Suprapubic skin (tissue), 4 donors: ENCODE measurements around the gene CD1B. TPM values are rescaled to one million over a fixed set of nuclear protein-coding genes. Genes with fewer than 3 reads are reported as not detected.

Experiments used
- DNase-seq, 2 donors: peaks; one replicate each; pipeline ENCODE4 v3.0.0-alpha.2; 2019; ENCODE audit warnings: low spot score in 2 of 2
- H3K27ac ChIP-seq: fragments of 200-600 bp; sonication (generic); one replicate; pipeline ENCODE4 v1.5.1; 2019
- H3K27me3 ChIP-seq: fragments of 200-600 bp; sonication (generic); one replicate; pipeline ENCODE4 v1.5.1; 2019
- H3K36me3 ChIP-seq: fragments of 200-600 bp; sonication (generic); one replicate; pipeline ENCODE4 v1.5.1; 2019
- H3K4me1 ChIP-seq: fragments of 200-600 bp; sonication (generic); one replicate; pipeline ENCODE4 v1.5.1; 2019
- H3K4me3 ChIP-seq: fragments of 200-600 bp; sonication (generic); one replicate; pipeline ENCODE4 v1.5.1; 2019; ENCODE audit warnings: mild to moderate bottlenecking
- H3K9me3 ChIP-seq: fragments of 200-600 bp; sonication (generic); one replicate; pipeline ENCODE4 v1.5.1; 2019
- CTCF ChIP-seq, 2 donors: fragments of 200-600 bp in 1 of 2; fragments of 450-650 bp in 1 of 2; sonication (generic) in 1 of 2; IDR thresholded peaks; one replicate each; pipeline ENCODE4 v1.5.1; 2016 to 2019; ENCODE audit warnings: antibody characterized with exemption in 2 of 2, mild to moderate bottlenecking in 1 of 2, moderate library complexity in 1 of 2
- EP300 ChIP-seq: sonication (generic); formaldehyde crosslinking; IDR thresholded peaks from one replicate; pipeline ENCODE4 v1.6.1; 2017; ENCODE audit warnings: antibody characterized with exemption
- POLR2A ChIP-seq, 2 donors: fragments of 450-650 bp; IDR thresholded peaks; one replicate each; pipeline ENCODE4 v1.6.1; 2017; ENCODE audit warnings: antibody characterized with exemption in 2 of 2, mild to moderate bottlenecking in 2 of 2, moderate library complexity in 2 of 2
- POLR2AphosphoS5 ChIP-seq, 3 donors: sonication (generic); formaldehyde crosslinking; IDR thresholded peaks; one replicate each; pipeline ENCODE4 v1.6.1; 2017; ENCODE audit warnings: antibody characterized with exemption in 3 of 3
- WGBS: methylation state at CpG from one replicate; pipeline ENCODE4 v1.1.5; 2018; 5-methylcytosine and 5-hydroxymethylcytosine counted together
- total RNA-seq, 4 donors: library from RNA; depleted of rRNA; stranded (reverse); fragments of >200 nt; gene quantifications; one replicate each; pipeline ENCODE4 v1.1.0, GENCODE V29; 2016

The CD1B gene
- total RNA-seq, 4 donors from 2014 or later = not detected

GRCh38 chr1:158328426-158328825 lies 2.9 kb downstream of the CD1B start:
- H3K36me3 ChIP-seq = no peaks in the 10 kb centered on the region
- H3K9me3 ChIP-seq = peaks cover 2% of the 10 kb centered on the region
- no peak overlapping the region for H3K27ac ChIP-seq
- 85% methylated on average over 3 of the region's 3 CpGs for WGBS
- no peaks in the 10 kb centered on the region for H3K4me1 ChIP-seq
- no peak for TF ChIP-seq EP300
- TF ChIP-seq CTCF (IDR thresholded peaks at IDR 0.05) = no peak
- TF ChIP-seq POLR2AphosphoS5 (IDR thresholded peaks at IDR 0.05) = no peak
- no peak for TF ChIP-seq POLR2A (IDR thresholded peaks at IDR 0.05)
- DNase-seq = no peak
- H3K4me3 ChIP-seq = no peak overlapping the region
- H3K27me3 ChIP-seq = no peaks in the 10 kb centered on the region

- H3K27me3 ChIP-seq = no peaks in the 10 kb centered on the region
- DNase-seq = no peak
- H3K4me3 ChIP-seq = no peak overlapping the region
- no peak for TF ChIP-seq CTCF (IDR thresholded peaks at IDR 0.05)
- TF ChIP-seq POLR2A (IDR thresholded peaks at IDR 0.05) = no peak
- TF ChIP-seq EP300 = no peak
- no peak for TF ChIP-seq POLR2AphosphoS5 (IDR thresholded peaks at IDR 0.05)
- H3K9me3 ChIP-seq = peaks cover 4% of the 10 kb centered on the region
- no peak overlapping the region for H3K27ac ChIP-seq
- H3K36me3 ChIP-seq = no peaks in the 10 kb centered on the region
- no peaks in the 10 kb centered on the region for H3K4me1 ChIP-seq
Observed at GRCh38 chr1:158327481-158327880, 3.9 kb downstream of the CD1B start.

GRCh38 chr1:158324395-158324794 lies 6.9 kb downstream of the CD1B start:
- no peak overlapping the region for H3K4me3 ChIP-seq
- TF ChIP-seq CTCF (IDR thresholded peaks at IDR 0.05) = no peak
- TF ChIP-seq POLR2AphosphoS5 (IDR thresholded peaks at IDR 0.05) = no peak
- no peak for TF ChIP-seq POLR2A (IDR thresholded peaks at IDR 0.05)
- TF ChIP-seq EP300 = no peak
- 93% methylated on average over 4 of the region's 4 CpGs for WGBS

GRCh38 chr1:158323866-158324265 lies 7.5 kb downstream of the CD1B start:
- Histone ChIP-seq H3K27ac (no peak overlapping the region), H3K4me3 (no peak overlapping the region), H3K9me3 (peaks cover 4% of the 10 kb centered on the region), H3K36me3 (no peaks in the 10 kb centered on the region), H3K4me1 (no peaks in the 10 kb centered on the region), H3K27me3 (no peaks in the 10 kb centered on the region)
- 53% methylated on average over 1 of the region's 1 CpG for WGBS
- no peak for TF ChIP-seq POLR2A (IDR thresholded peaks at IDR 0.05)
- no peak for TF ChIP-seq EP300
- no peak for TF ChIP-seq CTCF (IDR thresholded peaks at IDR 0.05)
- no peak for TF ChIP-seq POLR2AphosphoS5 (IDR thresholded peaks at IDR 0.05)
- DNase-seq = no peak

More at GRCh38 chr1:158324395-158324794, 6.9 kb downstream of the CD1B start:
- no peaks in the 10 kb centered on the region for H3K36me3 ChIP-seq
- peaks cover 4% of the 10 kb centered on the region for H3K9me3 ChIP-seq
- no peaks in the 10 kb centered on the region for H3K27me3 ChIP-seq
- no peaks in the 10 kb centered on the region for H3K4me1 ChIP-seq
- H3K27ac ChIP-seq = no peak overlapping the region
- DNase-seq = no peak

- no peak for DNase-seq
- TF ChIP-seq POLR2A (IDR thresholded peaks at IDR 0.05) (no peak), EP300 (no peak), POLR2AphosphoS5 (IDR thresholded peaks at IDR 0.05) (no peak), CTCF (IDR thresholded peaks at IDR 0.05) (no peak)
- H3K27ac ChIP-seq = no peak overlapping the region
- no peaks in the 10 kb centered on the region for H3K4me1 ChIP-seq
- 72% methylated on average over 2 of the region's 2 CpGs for WGBS
- H3K27me3 ChIP-seq = no peaks in the 10 kb centered on the region
- H3K4me3 ChIP-seq = no peak overlapping the region
- no peaks in the 10 kb centered on the region for H3K36me3 ChIP-seq
- H3K9me3 ChIP-seq = peaks cover 8% of the 10 kb centered on the region
Observed at GRCh38 chr1:158311066-158311465, 20.3 kb downstream of the CD1B start.
